Tibial nerve (tissue), 4 donors: ENCODE results near the gene LRRC26. TPM values are rescaled to one million over a fixed set of nuclear protein-coding genes. Genes with fewer than 3 reads are reported as not detected.

Experiments
- DNase-seq, 2 donors: peaks; one replicate each; pipeline ENCODE4 v3.0.0-alpha.2; 2019; ENCODE audit warnings: low spot score in 2 of 2
- H3K27ac ChIP-seq, 4 donors: fragments of 200-600 bp; sonication (generic) in 3 of 4; one replicate each; pipeline ENCODE4 v1.5.1; 2017 to 2019; ENCODE audit warnings: mild to moderate bottlenecking in 1 of 4
- H3K27me3 ChIP-seq, 2 donors: fragments of 200-600 bp; sonication (generic) in 1 of 2; one replicate each; pipeline versions ENCODE4 v1.5.1 to v1.6.0; 2017 to 2019
- H3K36me3 ChIP-seq, 3 donors: fragments of 200-600 bp; sonication (generic); one replicate each; pipeline ENCODE4 v1.5.1; 2018 to 2019
- H3K4me1 ChIP-seq, 4 donors: fragments of 200-600 bp; sonication (generic) in 3 of 4; one replicate each; pipeline ENCODE4 v1.5.1; 2017 to 2019
- H3K4me3 ChIP-seq, 4 donors: fragments of 200-600 bp; sonication (generic) in 3 of 4; one replicate each; pipeline ENCODE4 v1.5.1; 2017 to 2019; ENCODE audit warnings: mild to moderate bottlenecking in 1 of 4, moderate library complexity in 1 of 4
- H3K9me3 ChIP-seq, 4 donors: fragments of 200-600 bp; sonication (generic) in 3 of 4; one replicate each; pipeline ENCODE4 v1.5.1; 2017 to 2019
- CTCF ChIP-seq, 5 experiments: fragments of 200-600 bp in 3 of 5; fragments of 450-650 bp in 2 of 5; sonication (generic) in 3 of 5; IDR thresholded peaks; one replicate each; pipeline ENCODE4 v1.5.1; 2016 to 2019; ENCODE audit warnings: antibody characterized with exemption in 5 of 5, mild to moderate bottlenecking in 3 of 5, moderate library complexity in 2 of 5
- EP300 ChIP-seq, 2 donors: sonication (generic); formaldehyde crosslinking; IDR thresholded peaks; one replicate each; pipeline ENCODE4 v1.6.1; 2017; ENCODE audit warnings: antibody characterized with exemption in 2 of 2, mild to moderate bottlenecking in 1 of 2
- POLR2A ChIP-seq, 2 donors: fragments of 450-650 bp; IDR thresholded peaks; one replicate each; pipeline ENCODE4 v1.6.1; 2017; ENCODE audit warnings: antibody characterized with exemption in 2 of 2, mild to moderate bottlenecking in 2 of 2, moderate library complexity in 2 of 2
- WGBS, 2 donors: methylation state at CpG; one replicate each; pipeline ENCODE4 v1.1.5; 2018; 5-methylcytosine and 5-hydroxymethylcytosine counted together
- total RNA-seq, 4 donors: library from RNA; depleted of rRNA; stranded (reverse); fragments of >200 nt; gene quantifications; one replicate each; pipeline ENCODE4 v1.1.0, GENCODE V29; 2016

LRRC26 gene
- total RNA-seq, 4 donors from 2014 or later: not detected

DNA sequence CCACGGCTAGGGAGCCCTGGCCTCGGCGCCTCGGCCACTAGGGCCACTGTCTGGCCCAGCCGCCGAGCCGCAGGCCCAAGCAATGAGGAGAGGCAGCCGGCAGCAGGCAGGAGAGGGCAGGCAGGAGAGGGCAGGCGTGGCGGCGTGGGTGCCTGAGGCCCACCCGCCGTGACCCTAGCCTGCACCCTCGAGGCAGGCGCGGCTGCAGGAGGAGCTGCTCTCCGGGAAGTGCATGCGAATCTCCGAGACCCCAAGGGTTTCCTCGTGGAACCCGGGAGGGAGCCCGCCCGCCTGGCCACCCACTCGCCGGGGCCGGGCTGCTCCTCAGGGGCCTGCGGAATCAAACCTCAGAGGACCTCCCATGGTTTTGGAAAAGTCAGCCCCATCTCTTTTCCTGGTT lies 21.6 kb downstream of the LRRC26 start:
- Histone ChIP-seq H3K27me3 (peaks cover 0 to 50% of the 10 kb centered on the region in 2 donors), H3K4me1 (no peaks in the 10 kb centered on the region), H3K36me3 (no peaks in the 10 kb centered on the region), H3K27ac (no peak overlapping the region), H3K4me3 (no peak overlapping the region), H3K9me3 (no peaks in the 10 kb centered on the region)
- DNase-seq: no peak
- TF ChIP-seq EP300 (IDR thresholded peaks at IDR 0.05) (no peak), POLR2A (IDR thresholded peaks at IDR 0.05) (no peak)
- 51 to 67% methylated on average over 21 to 22 of the region's 27 CpGs for WGBS, 2 donors

DNA sequence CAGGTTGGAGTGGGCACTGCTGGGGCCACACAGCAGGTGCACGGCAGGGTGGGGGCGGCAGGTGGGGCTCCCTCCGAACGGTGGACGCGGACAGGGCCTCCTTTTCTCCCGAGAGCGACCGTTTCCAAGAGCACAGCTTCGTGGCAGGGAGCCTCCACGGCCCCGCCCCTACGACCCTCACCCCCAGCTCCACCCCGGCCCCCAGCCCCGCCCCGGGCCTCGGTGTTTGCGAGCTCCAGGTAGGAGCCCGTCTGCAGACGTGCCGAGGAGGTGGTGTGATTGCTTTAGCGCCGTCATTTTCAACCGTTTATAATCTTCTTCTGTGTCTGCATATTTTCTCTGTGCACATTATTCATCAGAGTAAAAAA lies 22.1 kb downstream of the LRRC26 start:
- TF ChIP-seq POLR2A (IDR thresholded peaks at IDR 0.05) (no peak), EP300 (IDR thresholded peaks at IDR 0.05) (no peak), CTCF (IDR thresholded peaks at IDR 0.05) (no peak)
- H3K27me3 ChIP-seq: peaks cover 0 to 55% of the 10 kb centered on the region in 2 donors

GRCh38 chr9:137147091-137147792 lies 22.6 kb downstream of the LRRC26 start:
- H3K9me3 ChIP-seq: no peaks in the 10 kb centered on the region
- no peaks in the 10 kb centered on the region for H3K36me3 ChIP-seq
- DNase-seq: no peak
- H3K4me1 ChIP-seq: no peaks in the 10 kb centered on the region
- peaks cover 0 to 60% of the 10 kb centered on the region in 2 donors for H3K27me3 ChIP-seq
- no peak overlapping the region for H3K27ac ChIP-seq
- TF ChIP-seq CTCF (IDR thresholded peaks at IDR 0.05): no peak
- TF ChIP-seq POLR2A (IDR thresholded peaks at IDR 0.05): no peak
- no peak for TF ChIP-seq EP300 (IDR thresholded peaks at IDR 0.05)
- 83 to 89% methylated on average over 25 to 26 of the region's 26 CpGs for WGBS, 2 donors
- no peak overlapping the region for H3K4me3 ChIP-seq

More for the DNA sequence above, 22.1 kb downstream of the LRRC26 start:
- no peak overlapping the region for H3K27ac ChIP-seq
- H3K4me1 ChIP-seq: no peaks in the 10 kb centered on the region
- DNase-seq: no peak
- WGBS, 2 donors: 27 to 35% methylated on average over 16 to 23 of the region's 24 CpGs
- H3K36me3 ChIP-seq: no peaks in the 10 kb centered on the region
- no peak overlapping the region for H3K4me3 ChIP-seq
- no peaks in the 10 kb centered on the region for H3K9me3 ChIP-seq

GRCh38 chr9:137146527-137146918 lies 23.3 kb downstream of the LRRC26 start:
- Histone ChIP-seq H3K9me3 (no peaks in the 10 kb centered on the region), H3K27me3 (peaks cover 0 to 67% of the 10 kb centered on the region in 2 donors), H3K36me3 (no peaks in the 10 kb centered on the region), H3K27ac (no peak overlapping the region), H3K4me3 (no peak overlapping the region), H3K4me1 (no peaks in the 10 kb centered on the region)
- WGBS, 2 donors: 46 to 59% methylated on average over 6 of the region's 9 CpGs
- DNase-seq: no peak
- no peak for TF ChIP-seq EP300 (IDR thresholded peaks at IDR 0.05)
- no peak for TF ChIP-seq POLR2A (IDR thresholded peaks at IDR 0.05)
- no peak for TF ChIP-seq CTCF (IDR thresholded peaks at IDR 0.05)

DNA sequence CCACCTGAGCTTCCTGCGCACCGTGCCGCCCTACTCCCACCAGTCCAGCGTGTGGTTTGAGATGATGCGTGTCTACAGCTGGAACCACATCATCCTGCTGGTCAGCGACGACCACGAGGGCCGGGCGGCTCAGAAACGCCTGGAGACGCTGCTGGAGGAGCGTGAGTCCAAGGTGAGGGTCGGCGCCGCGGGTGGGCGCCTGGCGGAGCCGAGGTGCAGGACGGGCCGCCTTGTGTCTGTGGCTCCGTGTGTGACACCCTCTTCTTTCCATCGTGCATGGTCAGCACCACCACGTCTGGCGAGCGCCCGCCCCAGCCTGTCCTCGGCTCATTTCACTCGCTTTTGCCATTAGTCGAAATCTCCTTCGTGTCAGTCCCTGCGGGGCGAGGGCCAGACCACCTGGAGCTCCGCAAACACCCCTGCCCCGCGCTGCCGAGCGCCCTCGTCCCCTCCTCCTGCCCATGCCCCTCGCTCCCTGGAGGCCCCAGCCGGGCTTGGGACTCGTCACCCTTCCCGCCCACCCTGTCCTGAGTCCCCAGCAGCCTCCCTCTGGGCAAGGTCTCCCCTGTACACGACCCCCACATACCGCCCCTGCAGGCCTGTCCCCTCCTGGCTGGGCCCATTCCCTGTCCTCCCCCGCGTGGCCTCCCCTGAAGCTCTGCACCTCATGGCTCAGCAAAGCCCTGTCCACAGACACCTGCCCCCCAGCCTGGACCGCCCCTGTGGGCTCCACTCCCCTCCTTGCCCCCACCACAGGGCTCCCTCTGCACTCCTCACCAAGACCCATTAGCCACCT lies 23.9 kb downstream of the LRRC26 start:
- H3K4me3 ChIP-seq: no peak overlapping the region
- TF ChIP-seq EP300 (IDR thresholded peaks at IDR 0.05): no peak
- TF ChIP-seq CTCF (IDR thresholded peaks at IDR 0.05): no peak
- TF ChIP-seq POLR2A (IDR thresholded peaks at IDR 0.05): no peak
- H3K27me3 ChIP-seq: peaks cover 0 to 73% of the 10 kb centered on the region in 2 donors
- H3K36me3 ChIP-seq: no peaks in the 10 kb centered on the region
- H3K4me1 ChIP-seq: no peaks in the 10 kb centered on the region
- no peaks in the 10 kb centered on the region for H3K9me3 ChIP-seq
- 53 to 55% methylated on average over 47 to 48 of the region's 49 CpGs for WGBS, 2 donors
- H3K27ac ChIP-seq: no peak overlapping the region
- DNase-seq: no peak
